Progenitor cell of endocrine pancreas (in vitro differentiated cells): Measurements from ENCODE around the gene CCDC148. TPM values are rescaled to one million over a fixed set of nuclear protein-coding genes. Genes with fewer than 3 reads are reported as not detected.

ENCODE experiments used
- DNase-seq: peaks from one replicate; pipeline ENCODE4 v3.0.0; 2021; ENCODE audit warnings: low spot score; ENCODE audit not compliant: unreplicated experiment
- H3K27ac Mint-ChIP-seq: 2 replicates; pipeline ENCODE4 v1.8.0; 2021; ENCODE audit warnings: mild to moderate bottlenecking, moderate library complexity, mixed read lengths
- H3K27me3 Mint-ChIP-seq: 2 replicates; pipeline ENCODE4 v1.8.0; 2021; ENCODE audit warnings: mixed read lengths
- H3K36me3 Mint-ChIP-seq: 2 replicates; pipeline ENCODE4 v1.8.0; 2022; ENCODE audit warnings: mixed read lengths; ENCODE audit not compliant: insufficient read depth
- H3K4me1 Mint-ChIP-seq: 2 replicates; pipeline ENCODE4 v1.8.0; 2021; ENCODE audit warnings: low read depth, mixed read lengths
- H3K4me3 Mint-ChIP-seq: 2 replicates; pipeline ENCODE4 v1.8.0; 2021; ENCODE audit warnings: low read depth, mild to moderate bottlenecking, moderate library complexity, mixed read lengths
- H3K9me3 Mint-ChIP-seq: 2 replicates; pipeline ENCODE4 v1.8.0; 2021; ENCODE audit warnings: low read depth, mixed read lengths
- total RNA-seq: library from RNA; stranded (reverse); gene quantifications from 2 replicates; pipeline ENCODE4 v1.2.1, GENCODE V29; 2021
- TF ChIP-seq, protein P1 (sequence below): fragments of 200-600 bp; sonication (generic); IDR thresholded peaks from one replicate; pipeline ENCODE4 v1.5.0; 2021; ENCODE audit warnings: antibody characterized with exemption, mild to moderate bottlenecking; ENCODE audit not compliant: unreplicated experiment

Gene CCDC148
- total RNA-seq, 1 donor from 2014 or later, result 3.9 TPM

DNA sequence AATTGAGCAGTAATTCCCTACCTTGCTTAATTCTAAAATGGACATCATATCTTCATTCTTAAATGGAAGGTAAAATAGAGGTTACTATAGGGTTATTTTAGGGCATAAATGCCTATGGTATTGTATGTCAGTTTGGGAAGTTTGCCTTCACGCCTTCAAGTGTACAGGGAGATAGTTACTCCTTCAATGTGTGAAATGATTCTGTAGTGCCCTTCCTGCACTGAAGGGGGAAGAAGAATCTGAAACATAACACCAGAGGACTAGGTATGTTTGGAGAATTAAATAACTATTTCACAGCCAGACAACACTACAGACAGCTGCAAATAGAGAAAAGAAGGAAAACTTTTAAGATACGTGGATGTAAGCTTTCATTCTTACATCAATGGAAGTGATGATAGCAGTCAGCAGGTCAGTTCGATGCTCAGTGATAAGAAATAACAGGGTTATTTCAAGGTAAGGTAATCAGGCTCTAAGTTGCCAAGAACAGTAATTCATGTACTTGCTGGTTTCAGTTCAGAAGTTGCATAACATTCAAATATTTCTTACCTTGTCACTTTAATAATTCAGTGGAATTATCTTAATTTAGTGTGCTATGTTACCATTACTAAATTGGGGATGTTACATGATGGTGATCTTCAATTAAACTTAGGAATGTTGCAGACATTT lies 4.2 kb upstream of the CCDC148 start:
- Mint-ChIP-seq H3K36me3 (no peaks in the 10 kb centered on the region), H3K9me3 (no peaks in the 10 kb centered on the region), H3K4me1 (peaks cover 32% of the 10 kb centered on the region), H3K27ac (no peak overlapping the region), H3K27me3 (no peaks in the 10 kb centered on the region), H3K4me3 (no peak overlapping the region)
- TF ChIP-seq, protein P1, sequence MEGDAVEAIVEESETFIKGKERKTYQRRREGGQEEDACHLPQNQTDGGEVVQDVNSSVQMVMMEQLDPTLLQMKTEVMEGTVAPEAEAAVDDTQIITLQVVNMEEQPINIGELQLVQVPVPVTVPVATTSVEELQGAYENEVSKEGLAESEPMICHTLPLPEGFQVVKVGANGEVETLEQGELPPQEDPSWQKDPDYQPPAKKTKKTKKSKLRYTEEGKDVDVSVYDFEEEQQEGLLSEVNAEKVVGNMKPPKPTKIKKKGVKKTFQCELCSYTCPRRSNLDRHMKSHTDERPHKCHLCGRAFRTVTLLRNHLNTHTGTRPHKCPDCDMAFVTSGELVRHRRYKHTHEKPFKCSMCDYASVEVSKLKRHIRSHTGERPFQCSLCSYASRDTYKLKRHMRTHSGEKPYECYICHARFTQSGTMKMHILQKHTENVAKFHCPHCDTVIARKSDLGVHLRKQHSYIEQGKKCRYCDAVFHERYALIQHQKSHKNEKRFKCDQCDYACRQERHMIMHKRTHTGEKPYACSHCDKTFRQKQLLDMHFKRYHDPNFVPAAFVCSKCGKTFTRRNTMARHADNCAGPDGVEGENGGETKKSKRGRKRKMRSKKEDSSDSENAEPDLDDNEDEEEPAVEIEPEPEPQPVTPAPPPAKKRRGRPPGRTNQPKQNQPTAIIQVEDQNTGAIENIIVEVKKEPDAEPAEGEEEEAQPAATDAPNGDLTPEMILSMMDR, result peak; percentile 33
- no peak for DNase-seq

DNA sequence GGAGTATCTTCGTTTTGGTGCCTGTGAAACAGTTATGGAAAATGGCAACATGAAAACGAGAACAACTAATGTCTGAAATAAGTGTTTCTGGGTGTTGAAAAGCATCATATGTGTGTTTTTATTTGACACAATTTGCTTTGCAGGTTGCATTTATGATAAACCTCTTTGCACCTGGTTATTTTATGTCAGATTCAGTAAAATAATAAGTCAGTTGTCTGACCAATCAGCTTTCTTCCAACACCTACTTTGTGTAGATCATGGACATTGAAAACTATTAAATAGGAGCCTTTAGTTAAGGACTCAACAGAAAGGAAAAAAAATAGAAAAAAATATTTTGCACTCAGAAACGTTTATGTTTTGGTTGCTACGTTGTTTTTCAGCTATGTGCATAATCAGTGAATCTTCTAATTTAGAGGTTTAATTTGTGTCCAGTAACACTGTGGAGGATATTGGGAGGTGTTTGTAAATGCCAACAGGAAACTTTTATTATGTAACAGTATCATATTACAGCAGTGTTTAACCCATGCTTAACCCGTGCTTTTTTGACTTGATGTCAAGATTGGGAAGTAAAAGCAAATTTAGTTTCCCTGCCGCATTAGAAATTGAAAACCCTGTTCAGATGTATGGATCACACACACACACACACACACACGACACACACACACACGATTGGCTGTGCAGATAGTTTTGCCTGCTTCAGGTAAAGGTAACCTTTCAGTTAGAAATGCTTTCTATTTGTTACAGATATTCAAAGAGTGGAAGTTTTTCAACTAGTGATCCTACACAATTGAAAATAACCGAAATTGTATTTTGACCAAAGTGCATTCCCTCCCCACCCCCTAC lies 2.8 kb upstream of the CCDC148 start:
- peaks cover 32% of the 10 kb centered on the region for H3K4me1 Mint-ChIP-seq
- DNase-seq, result no peak
- no peaks in the 10 kb centered on the region for H3K27me3 Mint-ChIP-seq
- peak overlapping the region; percentile 90 for H3K4me3 Mint-ChIP-seq
- no peaks in the 10 kb centered on the region for H3K9me3 Mint-ChIP-seq
- TF ChIP-seq, protein P1, result no peak
- H3K36me3 Mint-ChIP-seq, result no peaks in the 10 kb centered on the region
- H3K27ac Mint-ChIP-seq, result peak overlapping the region; percentile 95

- Mint-ChIP-seq H3K4me3 (peak overlapping the region; percentile 90), H3K36me3 (no peaks in the 10 kb centered on the region), H3K4me1 (peaks cover 34% of the 10 kb centered on the region)
These were observed 2.0 kb upstream of the CCDC148 start for GRCh38 chr2:158458617-158458920.

DNA sequence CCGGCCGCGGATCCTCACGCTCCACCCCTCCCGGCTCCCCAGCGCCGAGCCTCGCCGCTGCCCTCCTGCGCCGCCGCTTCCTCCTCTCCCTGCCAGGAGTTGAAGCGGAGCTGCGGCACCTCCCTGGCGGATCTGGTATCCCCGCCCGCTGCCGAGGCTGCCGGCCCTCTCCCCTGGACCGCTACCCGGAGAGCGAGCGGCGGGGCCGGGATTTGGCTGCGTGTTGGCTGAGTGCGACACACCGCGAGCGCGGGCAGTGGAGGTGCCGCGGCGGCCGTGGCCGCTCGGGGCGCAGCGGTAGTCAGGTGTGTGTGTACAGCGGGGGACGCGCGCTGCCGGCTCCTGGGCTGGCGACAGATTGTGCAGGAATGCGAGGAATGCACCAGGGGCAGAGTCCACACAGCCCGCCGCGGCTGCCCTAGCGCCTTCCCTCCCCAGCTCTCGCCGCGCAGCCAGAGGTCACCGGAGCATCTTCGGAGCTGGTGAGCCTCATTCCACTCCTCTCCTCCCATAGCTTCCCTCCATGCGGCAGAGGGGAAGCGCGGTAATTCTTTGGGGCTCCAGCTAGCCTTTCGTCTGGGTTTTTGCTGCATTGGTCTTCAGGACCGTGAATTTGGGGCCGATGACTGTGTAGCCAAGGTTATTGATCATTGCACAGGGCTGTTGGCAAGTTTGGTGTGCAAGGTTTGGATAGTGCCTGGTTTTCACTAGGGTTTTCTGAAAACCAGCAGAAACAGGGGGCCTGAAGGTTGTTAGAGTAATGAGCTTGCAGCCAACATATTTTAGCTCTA lies 1.5 kb upstream of the CCDC148 start:
- Mint-ChIP-seq H3K9me3 (no peaks in the 10 kb centered on the region), H3K36me3 (no peaks in the 10 kb centered on the region), H3K4me1 (peaks cover 36% of the 10 kb centered on the region), H3K27me3 (no peaks in the 10 kb centered on the region), H3K4me3 (peak overlapping the region; percentile 90), H3K27ac (peak overlapping the region; percentile 95)
- DNase-seq, result peak; percentile 89
- TF ChIP-seq, protein P1, result peak; percentile 65

More at GRCh38 chr2:158458617-158458920, 2.0 kb upstream of the CCDC148 start:
- DNase-seq, result no peak
- TF ChIP-seq, protein P1, result no peak
- Mint-ChIP-seq H3K27me3 (no peaks in the 10 kb centered on the region), H3K27ac (peak overlapping the region; percentile 95), H3K9me3 (no peaks in the 10 kb centered on the region)

DNA sequence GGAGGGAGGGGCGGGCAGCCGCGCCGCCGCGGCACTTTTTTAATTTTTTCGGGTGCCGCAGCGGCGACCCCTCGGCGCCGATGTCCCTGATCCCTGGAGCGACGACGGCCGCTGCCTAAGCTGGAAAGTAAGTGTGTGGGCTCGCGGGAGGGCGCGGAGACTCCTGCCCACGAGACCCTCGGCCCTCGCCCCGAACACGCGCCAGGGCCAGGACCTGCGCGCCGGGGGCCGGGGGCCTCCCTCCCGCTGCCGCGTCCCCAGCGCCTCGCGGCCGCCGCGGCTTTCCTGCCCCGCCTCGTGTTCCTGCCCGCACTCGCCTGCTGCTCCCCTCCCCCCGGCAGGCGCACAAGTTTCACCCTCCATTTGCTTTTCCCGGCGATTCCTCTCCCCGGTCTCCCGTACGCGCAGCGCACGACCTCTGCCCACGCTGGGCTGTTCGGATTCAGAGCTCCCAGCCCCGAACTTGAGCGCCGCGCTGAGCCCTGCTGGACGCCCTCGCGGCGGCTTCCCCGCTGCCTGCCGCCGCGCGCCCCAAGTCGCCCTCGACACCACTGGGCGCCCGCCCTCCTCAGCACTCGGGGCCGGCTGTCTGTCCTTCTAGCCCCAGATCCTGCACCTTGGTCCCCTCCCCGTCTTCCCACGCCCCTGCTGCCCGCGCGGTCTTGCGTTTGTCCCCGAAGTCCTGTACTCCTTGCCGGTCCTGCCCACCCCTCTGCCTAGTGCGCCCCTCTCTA lies 706 bp upstream of the CCDC148 start:
- peak overlapping the region; percentile 90 for H3K4me3 Mint-ChIP-seq
- no peaks in the 10 kb centered on the region for H3K36me3 Mint-ChIP-seq
- H3K27ac Mint-ChIP-seq, result peak overlapping the region; percentile 95
- H3K27me3 Mint-ChIP-seq, result no peaks in the 10 kb centered on the region
- DNase-seq, result peak; percentile 53
- TF ChIP-seq, protein P1, result no peak
- H3K9me3 Mint-ChIP-seq, result no peaks in the 10 kb centered on the region
- H3K4me1 Mint-ChIP-seq, result peaks cover 36% of the 10 kb centered on the region
